WTC11 (cell line): ENCODE measurements around the gene THRSP. TPM values are rescaled to one million over a fixed set of nuclear protein-coding genes. Genes with fewer than 3 reads are reported as not detected.

ENCODE experiments used
- ATAC-seq: fragments of 200-7000 bp; cut with Tn5 transposase; 2 replicates; pipeline ENCODE4 v1.10.0; 2021; ENCODE audit warnings: mild to moderate bottlenecking, moderate library complexity
- CTCF ChIA-PET: fragments of 300-600 bp; sonication (Branson Sonifier 250); formaldehyde crosslinking; loops from one replicate; lab custom pipeline; 2021; ENCODE audit warnings: antibody characterized with exemption; lab: Charles Lee
- POLR2A ChIA-PET: fragments of 350-600 bp; sonication (Branson Sonifier 250); formaldehyde crosslinking; loops from one replicate; lab custom pipeline; 2021; ENCODE audit warnings: antibody characterized with exemption; lab: Charles Lee
- DNase-seq: peaks from one replicate; pipeline ENCODE4 v3.0.0; 2021; ENCODE audit warnings: low spot score
- H3K27ac Mint-ChIP-seq: 2 replicates; pipeline ENCODE4 v1.8.0; 2021; ENCODE audit warnings: mixed read lengths
- H3K27me3 Mint-ChIP-seq: 2 replicates; pipeline ENCODE4 v1.8.0; 2021; ENCODE audit warnings: low read depth, mild to moderate bottlenecking, moderate library complexity, mixed read lengths
- H3K36me3 Mint-ChIP-seq: 2 replicates; pipeline ENCODE4 v1.8.0; 2021; ENCODE audit warnings: mixed read lengths
- H3K4me1 Mint-ChIP-seq: 2 replicates; pipeline ENCODE4 v1.8.0; 2022; ENCODE audit warnings: mixed read lengths
- H3K4me3 Mint-ChIP-seq: 2 replicates; pipeline ENCODE4 v1.8.0; 2021; ENCODE audit warnings: mild to moderate bottlenecking, moderate library complexity, mixed read lengths
- H3K9me3 Mint-ChIP-seq: 2 replicates; pipeline ENCODE4 v1.8.0; 2021; ENCODE audit warnings: mixed read lengths
- ATF3 ChIP-seq: sonication (generic); formaldehyde crosslinking; conservative IDR thresholded peaks from 2 replicates; pipeline ENCODE4 v1.8.1; 2022; ENCODE audit warnings: mild to moderate bottlenecking, missing genetic modification reagents
- ETV6 ChIP-seq: sonication (generic); formaldehyde crosslinking; IDR thresholded peaks from 2 replicates; pipeline ENCODE4 v1.8.1; 2022; ENCODE audit warnings: mild to moderate bottlenecking, missing genetic modification reagents
- FOXK1 ChIP-seq: sonication (generic); formaldehyde crosslinking; IDR thresholded peaks from 2 replicates; pipeline ENCODE4 v1.8.0; 2022; ENCODE audit warnings: mild to moderate bottlenecking, moderate library complexity, missing genetic modification reagents
- KAT7 ChIP-seq: sonication (generic); formaldehyde crosslinking; IDR thresholded peaks from 2 replicates; pipeline ENCODE4 v1.8.1; 2023; ENCODE audit warnings: missing genetic modification reagents, mild to moderate bottlenecking, borderline replicate concordance
- MAX ChIP-seq: sonication (generic); formaldehyde crosslinking; IDR thresholded peaks from 2 replicates; pipeline ENCODE4 v1.8.0; 2022; ENCODE audit warnings: mild to moderate bottlenecking, missing genetic modification reagents
- NFATC4 ChIP-seq: fragments of 250-450 bp; sonication (Bioruptor Pico); IDR thresholded peaks from 2 replicates; pipeline ENCODE4 v1.9.0; 2021; ENCODE audit warnings: mild to moderate bottlenecking
- SP1 ChIP-seq: sonication (generic); formaldehyde crosslinking; conservative IDR thresholded peaks from 2 replicates; pipeline ENCODE4 v1.8.1; 2022; ENCODE audit warnings: missing genetic modification reagents
- STAT6 ChIP-seq: sonication (generic); formaldehyde crosslinking; conservative IDR thresholded peaks from 2 replicates; pipeline ENCODE4 v1.8.1; 2023; ENCODE audit warnings: mild to moderate bottlenecking, low read depth, missing genetic modification reagents, moderate library complexity
- TCF7 ChIP-seq: sonication (generic); formaldehyde crosslinking; IDR thresholded peaks from 2 replicates; pipeline ENCODE4 v1.8.0; 2022; ENCODE audit warnings: mild to moderate bottlenecking, low read depth, missing genetic modification reagents, moderate library complexity
- TEAD1 ChIP-seq: sonication (generic); formaldehyde crosslinking; IDR thresholded peaks from 2 replicates; pipeline ENCODE4 v1.8.0; 2022; ENCODE audit warnings: mild to moderate bottlenecking, missing genetic modification reagents
- ZBTB43 ChIP-seq: sonication (generic); formaldehyde crosslinking; IDR thresholded peaks from 2 replicates; pipeline ENCODE4 v1.8.1; 2023; ENCODE audit warnings: mild to moderate bottlenecking, missing genetic modification reagents
- ZNF121 ChIP-seq: sonication (generic); formaldehyde crosslinking; IDR thresholded peaks from 2 replicates; pipeline ENCODE4 v1.8.0; 2023; ENCODE audit warnings: missing genetic modification reagents
- ZNF219 ChIP-seq: sonication (generic); formaldehyde crosslinking; IDR thresholded peaks from 2 replicates; pipeline ENCODE4 v1.8.0; 2023; ENCODE audit warnings: missing genetic modification reagents, mild to moderate bottlenecking, borderline replicate concordance
- ZNF263 ChIP-seq: sonication (generic); formaldehyde crosslinking; IDR thresholded peaks from 2 replicates; pipeline ENCODE4 v1.8.1; 2022; ENCODE audit warnings: low read depth, mild to moderate bottlenecking, moderate library complexity, missing genetic modification reagents
- ZSCAN18 ChIP-seq: fragments of 250-450 bp; sonication (Bioruptor Pico); IDR thresholded peaks from 2 replicates; pipeline ENCODE4 v2.1.2; 2022; ENCODE audit warnings: mild to moderate bottlenecking, moderate library complexity
- total RNA-seq: library from RNA; stranded (reverse); gene quantifications from 3 replicates; pipeline ENCODE4 v1.2.3, GENCODE V29; 2021
- TF ChIP-seq, protein P1 (sequence below): fragments of 250-450 bp; sonication (Bioruptor Pico); conservative IDR thresholded peaks from 2 replicates; pipeline ENCODE4 v1.9.0; 2021; ENCODE audit warnings: mild to moderate bottlenecking
- TF ChIP-seq, protein P2 (sequence below): fragments of 250-450 bp; sonication (Bioruptor Pico); IDR thresholded peaks from 2 replicates; pipeline ENCODE4 v1.9.0; 2021; ENCODE audit warnings: mild to moderate bottlenecking, borderline replicate concordance
- TF ChIP-seq, protein P3 (sequence below): sonication (generic); formaldehyde crosslinking; IDR thresholded peaks from 2 replicates; pipeline ENCODE4 v1.8.1; 2022; ENCODE audit warnings: mild to moderate bottlenecking, moderate library complexity, missing genetic modification reagents

The THRSP gene
- total RNA-seq, 1 experiment from 2014 or later = not detected

- Mint-ChIP-seq H3K27me3 (no peaks in the 10 kb centered on the region), H3K4me1 (peaks cover 14% of the 10 kb centered on the region), H3K4me3 (no peak overlapping the region), H3K27ac (no peak overlapping the region), H3K9me3 (peaks cover 4% of the 10 kb centered on the region; the same call in 1 of the 2 replicates), H3K36me3 (no peaks in the 10 kb centered on the region; the same call in 1 of the 2 replicates)
- CTCF ChIA-PET = interaction anchor here (8.3 kb wide), 1 partner anchor 8 kb away, joined by 46 read pairs; no protein-coding TSS in a partner anchor
- POLR2A ChIA-PET = no interaction called here
- no peak for TF ChIP-seq ETV6 (CRISPR knock-in tag)
- TF ChIP-seq MAX = no peak
- TF ChIP-seq, protein P1, sequence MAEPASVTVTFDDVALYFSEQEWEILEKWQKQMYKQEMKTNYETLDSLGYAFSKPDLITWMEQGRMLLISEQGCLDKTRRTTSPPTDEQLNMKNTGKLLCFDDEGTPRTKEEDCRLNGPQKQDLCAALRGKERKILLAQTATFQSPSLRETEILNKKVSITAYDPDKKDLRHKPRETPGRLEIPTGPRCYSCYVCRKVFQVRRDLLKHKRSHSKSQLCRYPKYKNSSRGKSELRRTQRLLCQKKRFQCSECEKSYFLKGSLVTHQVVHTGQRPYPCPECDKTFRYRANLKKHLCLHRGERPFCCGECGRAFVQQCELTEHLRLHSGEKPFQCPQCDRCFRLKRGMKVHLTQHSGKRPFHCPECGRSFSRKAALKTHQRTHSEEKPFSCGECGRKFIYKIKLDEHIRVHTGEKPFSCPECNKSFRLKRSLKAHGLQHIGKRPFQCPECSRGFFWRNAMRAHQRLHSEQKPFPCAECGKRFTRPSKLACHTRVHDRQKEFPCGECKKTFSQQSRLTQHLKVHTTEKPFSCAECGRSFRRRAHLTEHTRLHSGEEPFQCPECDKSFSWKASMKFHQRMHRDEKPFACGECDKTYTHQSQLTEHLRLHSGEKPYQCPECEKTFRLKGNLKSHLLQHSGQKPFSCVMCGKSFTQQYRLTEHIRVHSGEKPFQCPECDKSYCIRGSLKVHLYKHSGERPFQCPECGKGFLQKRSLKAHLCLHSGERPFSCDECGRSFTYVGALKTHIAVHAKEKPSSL (CRISPR knock-in tag) = no peak
- TF ChIP-seq TCF7 (CRISPR knock-in tag) = no peak
- TF ChIP-seq NFATC4 (CRISPR knock-in tag) = no peak
- TF ChIP-seq ZSCAN18 (CRISPR knock-in tag) = no peak
- TF ChIP-seq FOXK1 = no peak
- no peak for TF ChIP-seq KAT7 (CRISPR knock-in tag)
- no peak for TF ChIP-seq SP1
- TF ChIP-seq STAT6 (CRISPR knock-in tag) = no peak
- TF ChIP-seq ZNF121 = no peak
- no peak for TF ChIP-seq ZNF219 (CRISPR knock-in tag)
- TF ChIP-seq, protein P2, sequence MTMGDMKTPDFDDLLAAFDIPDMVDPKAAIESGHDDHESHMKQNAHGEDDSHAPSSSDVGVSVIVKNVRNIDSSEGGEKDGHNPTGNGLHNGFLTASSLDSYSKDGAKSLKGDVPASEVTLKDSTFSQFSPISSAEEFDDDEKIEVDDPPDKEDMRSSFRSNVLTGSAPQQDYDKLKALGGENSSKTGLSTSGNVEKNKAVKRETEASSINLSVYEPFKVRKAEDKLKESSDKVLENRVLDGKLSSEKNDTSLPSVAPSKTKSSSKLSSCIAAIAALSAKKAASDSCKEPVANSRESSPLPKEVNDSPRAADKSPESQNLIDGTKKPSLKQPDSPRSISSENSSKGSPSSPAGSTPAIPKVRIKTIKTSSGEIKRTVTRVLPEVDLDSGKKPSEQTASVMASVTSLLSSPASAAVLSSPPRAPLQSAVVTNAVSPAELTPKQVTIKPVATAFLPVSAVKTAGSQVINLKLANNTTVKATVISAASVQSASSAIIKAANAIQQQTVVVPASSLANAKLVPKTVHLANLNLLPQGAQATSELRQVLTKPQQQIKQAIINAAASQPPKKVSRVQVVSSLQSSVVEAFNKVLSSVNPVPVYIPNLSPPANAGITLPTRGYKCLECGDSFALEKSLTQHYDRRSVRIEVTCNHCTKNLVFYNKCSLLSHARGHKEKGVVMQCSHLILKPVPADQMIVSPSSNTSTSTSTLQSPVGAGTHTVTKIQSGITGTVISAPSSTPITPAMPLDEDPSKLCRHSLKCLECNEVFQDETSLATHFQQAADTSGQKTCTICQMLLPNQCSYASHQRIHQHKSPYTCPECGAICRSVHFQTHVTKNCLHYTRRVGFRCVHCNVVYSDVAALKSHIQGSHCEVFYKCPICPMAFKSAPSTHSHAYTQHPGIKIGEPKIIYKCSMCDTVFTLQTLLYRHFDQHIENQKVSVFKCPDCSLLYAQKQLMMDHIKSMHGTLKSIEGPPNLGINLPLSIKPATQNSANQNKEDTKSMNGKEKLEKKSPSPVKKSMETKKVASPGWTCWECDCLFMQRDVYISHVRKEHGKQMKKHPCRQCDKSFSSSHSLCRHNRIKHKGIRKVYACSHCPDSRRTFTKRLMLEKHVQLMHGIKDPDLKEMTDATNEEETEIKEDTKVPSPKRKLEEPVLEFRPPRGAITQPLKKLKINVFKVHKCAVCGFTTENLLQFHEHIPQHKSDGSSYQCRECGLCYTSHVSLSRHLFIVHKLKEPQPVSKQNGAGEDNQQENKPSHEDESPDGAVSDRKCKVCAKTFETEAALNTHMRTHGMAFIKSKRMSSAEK (CRISPR knock-in tag) = no peak
- TF ChIP-seq, protein P3, sequence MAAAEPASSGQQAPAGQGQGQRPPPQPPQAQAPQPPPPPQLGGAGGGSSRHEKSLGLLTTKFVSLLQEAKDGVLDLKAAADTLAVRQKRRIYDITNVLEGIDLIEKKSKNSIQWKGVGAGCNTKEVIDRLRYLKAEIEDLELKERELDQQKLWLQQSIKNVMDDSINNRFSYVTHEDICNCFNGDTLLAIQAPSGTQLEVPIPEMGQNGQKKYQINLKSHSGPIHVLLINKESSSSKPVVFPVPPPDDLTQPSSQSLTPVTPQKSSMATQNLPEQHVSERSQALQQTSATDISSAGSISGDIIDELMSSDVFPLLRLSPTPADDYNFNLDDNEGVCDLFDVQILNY (CRISPR knock-in tag) = no peak
- TF ChIP-seq ZNF263 (CRISPR knock-in tag) = no peak
- TF ChIP-seq TEAD1 (CRISPR knock-in tag) = no peak
- TF ChIP-seq ATF3 (CRISPR knock-in tag) = no peak
- no peak for TF ChIP-seq ZBTB43
- DNase-seq (no peak), ATAC-seq (no peak)
Observed at GRCh38 chr11:78037056-78037455, 26.6 kb upstream of the THRSP start.
